Ishikawa (cell line): Measurements from ENCODE around the gene TIMP3.

Experiments
- CEBPB ChIP-seq: IDR thresholded peaks from 2 replicates; pipeline ENCODE4 v1.6.1; 2012
- CREB1 ChIP-seq: IDR thresholded peaks from 2 replicates; pipeline ENCODE4 v1.6.1; 2012; ENCODE audit warnings: low read depth
- EGR1 ChIP-seq: IDR thresholded peaks from 2 replicates; pipeline ENCODE4 v1.6.1; 2012
- EP300 ChIP-seq: IDR thresholded peaks from 2 replicates; pipeline ENCODE4 v1.6.1; 2012; ENCODE audit warnings: borderline replicate concordance
- FOXM1 ChIP-seq: IDR thresholded peaks from 2 replicates; pipeline ENCODE4 v1.6.1; 2012; ENCODE audit warnings: low read depth, borderline replicate concordance
- NFIC ChIP-seq: IDR thresholded peaks from 2 replicates; pipeline ENCODE4 v1.6.1; 2012
- RAD21 ChIP-seq: IDR thresholded peaks from 2 replicates; pipeline ENCODE4 v1.6.1; 2012; ENCODE audit warnings: low read depth
- REST ChIP-seq: IDR thresholded peaks from 2 replicates; pipeline ENCODE4 v1.6.1; 2012; ENCODE audit warnings: low read depth, mild to moderate bottlenecking
- TAF1 ChIP-seq: IDR thresholded peaks from 2 replicates; pipeline ENCODE4 v1.6.1; 2012; ENCODE audit warnings: low read depth, mild to moderate bottlenecking
- TCF12 ChIP-seq: IDR thresholded peaks from 2 replicates; pipeline ENCODE4 v1.6.1; 2012; ENCODE audit warnings: low read depth
- TEAD4 ChIP-seq: IDR thresholded peaks from 2 replicates; pipeline ENCODE4 v1.6.1; 2012
- USF1 ChIP-seq: IDR thresholded peaks from 2 replicates; pipeline ENCODE4 v1.6.1; 2012
- YY1 ChIP-seq: IDR thresholded peaks from 2 replicates; pipeline ENCODE4 v1.6.1; 2012; ENCODE audit warnings: low read depth
- ZBTB7A ChIP-seq: IDR thresholded peaks from 2 replicates; pipeline ENCODE4 v1.6.1; 2012; ENCODE audit warnings: low read depth
- TF ChIP-seq, protein P1 (sequence below): IDR thresholded peaks from 2 replicates; pipeline ENCODE4 v1.6.1; 2012

TIMP3 gene

GRCh38 chr22:32754413-32755041, 47.0 kb upstream of the TIMP3 start:
- no peak for TF ChIP-seq CEBPB
- no peak for TF ChIP-seq RAD21
- no peak for TF ChIP-seq FOXM1
- no peak for TF ChIP-seq ZBTB7A
- no peak for TF ChIP-seq USF1
- TF ChIP-seq TEAD4: no peak
- no peak for TF ChIP-seq CREB1
- no peak for TF ChIP-seq EGR1
- no peak for TF ChIP-seq YY1
- TF ChIP-seq, protein P1, sequence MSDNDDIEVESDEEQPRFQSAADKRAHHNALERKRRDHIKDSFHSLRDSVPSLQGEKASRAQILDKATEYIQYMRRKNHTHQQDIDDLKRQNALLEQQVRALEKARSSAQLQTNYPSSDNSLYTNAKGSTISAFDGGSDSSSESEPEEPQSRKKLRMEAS: no peak
- no peak for TF ChIP-seq EP300
- no peak for TF ChIP-seq REST
- TF ChIP-seq TCF12: no peak
- no peak for TF ChIP-seq TAF1
- TF ChIP-seq NFIC: no peak

- TF ChIP-seq TAF1 (no peak), TCF12 (no peak), YY1 (no peak), EGR1 (no peak), FOXM1 (no peak), ZBTB7A (no peak), REST (no peak), CREB1 (no peak), TEAD4 (no peak), CEBPB (no peak), RAD21 (no peak), USF1 (no peak), NFIC (no peak), EP300 (no peak)
- TF ChIP-seq, protein P1: no peak
These were observed 42.6 kb upstream of the TIMP3 start for GRCh38 chr22:32758866-32759385.

- no peak for TF ChIP-seq USF1
- TF ChIP-seq EGR1: no peak
- TF ChIP-seq TCF12: no peak
- TF ChIP-seq YY1: no peak
- no peak for TF ChIP-seq ZBTB7A
- TF ChIP-seq, protein P1: no peak
- TF ChIP-seq RAD21: no peak
- no peak for TF ChIP-seq CEBPB
- TF ChIP-seq CREB1: no peak
- no peak for TF ChIP-seq TAF1
These were observed 41.1 kb upstream of the TIMP3 start for GRCh38 chr22:32760396-32760795.

GRCh38 chr22:32760815-32761214, 40.7 kb upstream of the TIMP3 start:
- no peak for TF ChIP-seq TAF1
- TF ChIP-seq CREB1: no peak
- TF ChIP-seq NFIC: no peak
- TF ChIP-seq TEAD4: no peak
- no peak for TF ChIP-seq REST
- TF ChIP-seq TCF12: no peak
- no peak for TF ChIP-seq CEBPB
- no peak for TF ChIP-seq EP300
- TF ChIP-seq EGR1: no peak
- TF ChIP-seq, protein P1: no peak
- no peak for TF ChIP-seq USF1
- TF ChIP-seq RAD21: no peak
- TF ChIP-seq FOXM1: no peak
- no peak for TF ChIP-seq YY1
- TF ChIP-seq ZBTB7A: no peak
